MM.1S (cell line): Measurements from ENCODE around the gene GPATCH3.

Experiments
- EZH2 ChIP-seq: fragments of 300-600 bp; sonication (generic); optimal IDR thresholded peaks from 2 replicates; pipeline ENCODE3; 2017; ENCODE audit warnings: low read depth, mild to moderate bottlenecking, antibody characterized with exemption, low read length, mixed read lengths
- TF ChIP-seq, protein P1 (sequence below): fragments of 300-600 bp; sonication (generic); IDR thresholded peaks from 2 replicates; pipeline ENCODE4 v1.5.1; 2016; ENCODE audit warnings: antibody characterized with exemption, low read length, mixed read lengths

DNA sequence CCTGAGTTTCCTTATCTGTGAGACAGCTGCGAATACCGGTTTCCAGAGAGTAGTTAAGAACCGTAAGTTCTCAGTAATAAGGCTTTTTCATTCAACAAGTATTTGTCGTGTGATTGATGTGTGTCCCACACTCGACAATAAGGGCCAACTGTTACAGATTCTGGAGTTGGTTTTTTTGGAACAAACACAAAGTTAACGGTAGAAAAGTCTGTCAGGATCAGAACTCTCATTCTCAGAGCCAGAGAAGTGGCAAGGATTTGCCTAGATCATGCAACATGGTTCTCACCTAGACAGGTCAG is 22.1 kb upstream of the GPATCH3 start:
- TF ChIP-seq, protein P1, sequence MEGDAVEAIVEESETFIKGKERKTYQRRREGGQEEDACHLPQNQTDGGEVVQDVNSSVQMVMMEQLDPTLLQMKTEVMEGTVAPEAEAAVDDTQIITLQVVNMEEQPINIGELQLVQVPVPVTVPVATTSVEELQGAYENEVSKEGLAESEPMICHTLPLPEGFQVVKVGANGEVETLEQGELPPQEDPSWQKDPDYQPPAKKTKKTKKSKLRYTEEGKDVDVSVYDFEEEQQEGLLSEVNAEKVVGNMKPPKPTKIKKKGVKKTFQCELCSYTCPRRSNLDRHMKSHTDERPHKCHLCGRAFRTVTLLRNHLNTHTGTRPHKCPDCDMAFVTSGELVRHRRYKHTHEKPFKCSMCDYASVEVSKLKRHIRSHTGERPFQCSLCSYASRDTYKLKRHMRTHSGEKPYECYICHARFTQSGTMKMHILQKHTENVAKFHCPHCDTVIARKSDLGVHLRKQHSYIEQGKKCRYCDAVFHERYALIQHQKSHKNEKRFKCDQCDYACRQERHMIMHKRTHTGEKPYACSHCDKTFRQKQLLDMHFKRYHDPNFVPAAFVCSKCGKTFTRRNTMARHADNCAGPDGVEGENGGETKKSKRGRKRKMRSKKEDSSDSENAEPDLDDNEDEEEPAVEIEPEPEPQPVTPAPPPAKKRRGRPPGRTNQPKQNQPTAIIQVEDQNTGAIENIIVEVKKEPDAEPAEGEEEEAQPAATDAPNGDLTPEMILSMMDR, result no peak
- TF ChIP-seq EZH2, result no peak
